T47D (cell line): ENCODE measurements around the gene CAMK2D.
A peak's percentile ranks its signal among the peaks of the same experiment; 100 is the strongest.
"Not testable (repeated sequence)": the region's sequence is repeated elsewhere in the genome, so short reads cannot be mapped to it uniquely, and the experiment has no call there.

ENCODE experiments used
- DNase-seq, 2 experiments: peaks; one replicate each; pipeline versions ENCODE4 v3.0.0 to v3.0.0-alpha.2; 2011 to 2012; ENCODE audit warnings: low read depth in 1 of 2, low spot score in 1 of 2
- JUND ChIP-seq: IDR thresholded peaks from 2 replicates; pipeline ENCODE4 v1.6.1; 2012; ENCODE audit warnings: low read depth
- in situ Hi-C: cut with HindIII; loops from 2 replicates; pipeline ENCODE4 v1.10.0; 2016; ENCODE audit warnings: low sequenced_read_pairs, low pct_unique_long_range_greater_than_20kb

CAMK2D gene

GRCh38 chr4:113761620-113762185 is at the start of gene CAMK2D:
Gene CAMK2D, minus strand, starts transcription at chr4:113761738. Its CDS starts 670 bp downstream, at chr4:113761068.
- no peak for DNase-seq
- in situ Hi-C loops = no loop called here

GRCh38 chr4:113810906-113811305 is 49.4 kb upstream of the CAMK2D start:
- in situ Hi-C loops = no loop called here
- no peak for DNase-seq
- no peak for TF ChIP-seq JUND

More at GRCh38 chr4:113761620-113762185, at the start of gene CAMK2D:
- TF ChIP-seq JUND = no peak

DNA sequence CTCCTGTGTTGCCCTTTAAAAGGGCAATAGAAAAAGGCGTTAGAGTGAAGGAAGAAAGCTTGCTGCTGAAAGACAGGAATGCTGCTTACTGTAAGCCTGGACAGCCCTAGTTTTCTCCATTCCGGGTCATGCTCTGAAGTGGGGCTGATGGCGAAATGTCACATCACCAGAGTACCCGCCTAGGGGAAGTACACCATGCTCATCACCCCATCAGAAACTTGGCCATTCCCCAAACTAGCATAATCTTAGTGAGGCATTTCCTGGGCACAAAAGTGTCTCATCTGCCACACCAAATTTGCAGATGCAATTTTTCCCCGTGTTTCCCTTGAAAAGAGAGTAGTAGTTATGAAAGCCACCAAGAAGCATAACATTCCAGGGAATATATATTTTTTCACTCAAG is 47.8 kb upstream of the CAMK2D start:
- no peak for TF ChIP-seq JUND
- no peak for DNase-seq
- in situ Hi-C loops = no loop called here

- in situ Hi-C loops = no loop called here
- no peak for TF ChIP-seq JUND
- DNase-seq = no peak
Measured at GRCh38 chr4:113806850-113807249, 45.3 kb upstream of the CAMK2D start.

DNA sequence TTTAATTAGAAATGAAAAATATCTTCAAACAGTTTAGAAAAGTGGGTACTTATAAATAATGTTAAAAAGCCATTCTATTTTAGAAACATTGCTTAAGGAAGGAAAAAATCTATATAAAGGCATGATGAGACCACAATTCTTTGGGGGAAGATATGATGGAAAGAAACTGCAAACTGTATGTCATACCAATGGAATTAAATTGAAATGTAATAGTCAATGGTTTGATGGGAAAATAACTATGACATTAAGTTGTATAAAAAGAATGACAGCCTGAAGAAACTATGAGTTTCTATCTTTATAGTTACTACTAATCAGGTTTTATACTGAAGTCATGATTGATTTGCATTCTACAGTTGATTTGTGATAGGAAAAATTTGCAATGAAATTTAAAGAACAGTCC is 40.3 kb upstream of the CAMK2D start:
- in situ Hi-C loops = no loop called here
- no peak for TF ChIP-seq JUND
- DNase-seq = no peak

DNA sequence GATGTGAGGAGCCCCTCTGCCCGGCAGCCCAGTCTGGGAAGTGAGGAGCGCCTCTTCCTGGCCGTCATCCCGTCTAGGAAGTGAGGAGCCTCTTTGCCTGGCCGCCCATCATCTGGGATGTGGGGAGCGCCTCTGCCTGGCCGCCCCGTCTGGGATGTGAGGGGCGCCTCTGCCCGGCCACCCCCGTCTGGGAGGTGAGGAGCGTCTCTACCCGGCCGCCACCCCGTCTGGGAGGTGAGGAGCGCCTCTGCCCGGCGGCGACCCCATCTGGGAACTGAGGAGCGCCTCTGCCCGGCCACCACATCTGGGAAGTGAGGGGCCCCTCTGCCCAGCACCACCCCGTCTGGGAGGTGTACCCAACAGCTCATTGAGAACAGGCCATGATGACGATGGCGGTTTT is 34.8 kb upstream of the CAMK2D start:
- in situ Hi-C loops, DNase-seq: not testable (repeated sequence)

DNA sequence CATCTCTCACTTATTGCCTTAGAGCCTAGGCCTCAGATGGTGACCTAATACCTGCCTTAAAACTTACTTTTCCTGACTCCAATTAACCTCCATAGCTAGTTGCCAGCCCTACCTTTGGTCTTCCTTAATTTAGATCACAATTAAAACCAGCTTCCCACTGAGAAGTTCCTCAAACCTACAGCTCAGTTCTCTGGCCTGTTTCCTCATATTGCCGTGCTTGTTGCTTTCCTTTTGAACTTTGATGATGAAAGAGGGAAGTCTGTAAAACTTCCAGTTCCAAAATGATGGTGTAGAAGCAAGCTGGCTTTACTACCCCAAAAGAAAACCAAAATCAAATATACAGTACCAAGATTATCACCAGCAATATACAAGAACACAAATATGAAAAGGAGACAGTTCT is 28.9 kb upstream of the CAMK2D start:
- no peak for TF ChIP-seq JUND
- in situ Hi-C loops = no loop called here
- DNase-seq = no peak

DNA sequence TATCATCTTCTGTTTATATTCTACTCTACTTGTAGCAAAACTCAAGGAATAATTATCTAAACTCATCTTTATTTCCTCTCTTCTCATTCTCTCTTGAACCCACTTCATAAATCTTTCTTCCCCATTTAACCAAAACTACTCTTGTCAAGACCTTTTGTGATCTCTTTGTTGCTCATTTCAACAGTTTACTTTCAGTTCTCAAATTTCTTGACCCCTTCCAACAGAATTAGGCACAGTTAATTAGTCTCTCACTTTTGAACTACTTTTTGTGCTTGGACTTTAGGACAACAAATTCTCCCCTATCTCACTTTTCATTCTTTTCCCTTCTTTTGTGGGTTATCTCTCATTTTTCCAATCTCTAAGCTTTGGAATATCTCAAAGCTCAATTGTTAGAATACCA is 27.4 kb upstream of the CAMK2D start:
- TF ChIP-seq JUND = no peak
- in situ Hi-C loops = no loop called here
- no peak for DNase-seq

- in situ Hi-C loops = no loop called here
Measured at GRCh38 chr4:113785781-113786180, 24.2 kb upstream of the CAMK2D start.

GRCh38 chr4:113784497-113785250 is 23.1 kb upstream of the CAMK2D start:
- no peak for TF ChIP-seq JUND
- peak in 1 of 2 experiments; percentile 14 for DNase-seq
- in situ Hi-C loops = no loop called here

More at GRCh38 chr4:113785781-113786180, 24.2 kb upstream of the CAMK2D start:
- no peak for TF ChIP-seq JUND
- DNase-seq = no peak

DNA sequence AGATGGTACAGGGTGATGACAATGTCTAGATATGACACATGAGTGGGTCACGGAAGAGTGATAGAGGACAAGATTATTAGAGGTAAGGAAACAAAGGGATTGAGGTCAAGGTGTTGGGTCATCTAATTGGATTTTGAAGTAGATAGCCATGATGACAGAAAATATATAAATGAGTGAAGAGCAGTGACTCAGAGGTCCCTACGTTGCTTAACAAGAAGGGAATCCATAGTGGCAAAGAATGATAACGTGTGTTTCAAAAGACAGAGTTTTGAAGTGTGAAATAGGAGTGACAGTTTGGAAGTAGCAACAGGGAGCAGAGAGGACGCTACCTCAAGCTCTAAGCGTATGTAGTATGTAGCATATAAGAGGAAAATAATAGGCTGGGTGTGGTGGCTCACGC is 22.2 kb upstream of the CAMK2D start:
- no peak for DNase-seq
- no peak for TF ChIP-seq JUND
- in situ Hi-C loops = no loop called here

GRCh38 chr4:113783289-113783688 is 21.8 kb upstream of the CAMK2D start:
- in situ Hi-C loops = no loop called here
- no peak for TF ChIP-seq JUND

DNA sequence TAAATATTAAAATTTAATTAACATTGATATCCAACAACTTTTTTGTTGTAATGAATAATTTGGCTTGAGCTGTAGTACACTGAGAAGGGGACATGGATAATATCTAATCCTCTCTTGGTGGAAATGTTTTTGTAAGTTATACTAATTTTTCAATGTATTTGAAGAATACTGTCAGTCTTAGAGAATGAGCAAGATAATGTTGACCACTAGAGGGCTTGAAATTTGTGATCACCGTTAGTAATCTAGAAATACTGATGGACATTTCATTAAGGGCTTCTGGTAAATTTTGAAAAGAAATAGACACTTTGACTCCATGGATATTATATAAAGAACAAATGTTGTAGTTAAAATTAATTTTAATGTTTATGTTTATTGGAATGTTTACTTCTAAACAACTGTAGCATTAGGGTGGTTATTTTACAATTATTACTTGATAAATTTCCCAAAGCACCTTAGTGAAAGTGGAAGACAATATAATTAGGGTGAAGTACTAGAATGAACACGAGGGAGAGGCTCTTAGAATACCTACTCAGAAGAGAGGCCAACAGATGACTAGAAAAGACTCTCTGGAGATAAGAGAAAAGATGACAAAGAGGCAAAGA is 20.0 kb upstream of the CAMK2D start:
- DNase-seq = peak in 1 of 2 experiments; percentile 13
- TF ChIP-seq JUND = no peak
- in situ Hi-C loops = no loop called here

More at GRCh38 chr4:113783289-113783688, 21.8 kb upstream of the CAMK2D start:
- DNase-seq = no peak
